HL-60 (cell line): ENCODE results near the gene SEMA3D.

Source experiments
- GABPA ChIP-seq: IDR thresholded peaks from 2 replicates; pipeline ENCODE4 v1.6.1; 2012; ENCODE audit warnings: low read depth
- TF ChIP-seq, protein P1 (sequence below): IDR thresholded peaks from one replicate; pipeline ENCODE4 v1.5.1; 2011; ENCODE audit warnings: low read length, control low read depth, inconsistent platforms; ENCODE audit not compliant: insufficient read depth

DNA sequence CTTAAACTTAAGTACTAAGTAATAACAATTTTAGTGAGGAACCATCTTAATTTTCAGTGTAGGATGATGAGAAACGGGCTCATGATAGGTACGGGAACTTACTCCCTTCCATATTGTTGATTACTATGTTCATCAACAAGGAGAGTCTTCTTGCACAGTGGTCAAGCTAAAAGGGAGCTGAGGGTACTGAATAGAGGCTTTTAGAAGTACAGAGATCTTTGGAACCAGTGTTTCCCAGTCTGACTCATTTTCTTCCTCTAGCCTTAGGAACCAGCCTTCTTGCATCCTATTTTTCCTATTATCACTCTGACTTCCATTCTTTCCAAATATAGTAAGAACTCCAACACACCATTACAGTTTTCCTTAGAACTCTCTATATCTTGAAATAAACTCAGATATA lies 17.6 kb upstream of the SEMA3D start:
- TF ChIP-seq, protein P1, sequence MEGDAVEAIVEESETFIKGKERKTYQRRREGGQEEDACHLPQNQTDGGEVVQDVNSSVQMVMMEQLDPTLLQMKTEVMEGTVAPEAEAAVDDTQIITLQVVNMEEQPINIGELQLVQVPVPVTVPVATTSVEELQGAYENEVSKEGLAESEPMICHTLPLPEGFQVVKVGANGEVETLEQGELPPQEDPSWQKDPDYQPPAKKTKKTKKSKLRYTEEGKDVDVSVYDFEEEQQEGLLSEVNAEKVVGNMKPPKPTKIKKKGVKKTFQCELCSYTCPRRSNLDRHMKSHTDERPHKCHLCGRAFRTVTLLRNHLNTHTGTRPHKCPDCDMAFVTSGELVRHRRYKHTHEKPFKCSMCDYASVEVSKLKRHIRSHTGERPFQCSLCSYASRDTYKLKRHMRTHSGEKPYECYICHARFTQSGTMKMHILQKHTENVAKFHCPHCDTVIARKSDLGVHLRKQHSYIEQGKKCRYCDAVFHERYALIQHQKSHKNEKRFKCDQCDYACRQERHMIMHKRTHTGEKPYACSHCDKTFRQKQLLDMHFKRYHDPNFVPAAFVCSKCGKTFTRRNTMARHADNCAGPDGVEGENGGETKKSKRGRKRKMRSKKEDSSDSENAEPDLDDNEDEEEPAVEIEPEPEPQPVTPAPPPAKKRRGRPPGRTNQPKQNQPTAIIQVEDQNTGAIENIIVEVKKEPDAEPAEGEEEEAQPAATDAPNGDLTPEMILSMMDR, result no peak
- TF ChIP-seq GABPA, result no peak
